Measurements from ENCODE around the gene CRYBG1. TPM values are rescaled to one million over a fixed set of nuclear protein-coding genes. Genes with fewer than 3 reads are reported as not detected.
A peak's percentile ranks its signal among the peaks of the same experiment; 100 is the strongest.

CRYBG1 gene
- total RNA-seq, 1 donor from 2014 or later = 27.9 TPM

GRCh38 chr6:106511288-106512047 is 151.0 kb downstream of the CRYBG1 start:
- peak; percentile 45 to 52 for ATAC-seq
- Histone ChIP-seq H3K27ac (peak overlapping the region; percentile 96), H3K36me3 (no peaks in the 10 kb centered on the region), H3K27me3 (ENCODE audit: low read depth) (peaks cover 5% of the 10 kb centered on the region), H3K9me3 (no peaks in the 10 kb centered on the region), H3K4me3 (peak overlapping the region; percentile 84), H3K4me1 (peaks cover 58% of the 10 kb centered on the region)
- intact Hi-C loops (cut with DNase I) = no loop called here
- peak; percentile 61 for DNase-seq
- no peak for TF ChIP-seq CTCF (IDR thresholded peaks at IDR 0.05)

- intact Hi-C loops (cut with DNase I) = no loop called here
- ATAC-seq (peak; percentile 90 to 91), DNase-seq (peak; percentile 92)
- Histone ChIP-seq H3K4me3 (peak overlapping the region; percentile 84), H3K4me1 (peaks cover 64% of the 10 kb centered on the region), H3K9me3 (no peaks in the 10 kb centered on the region), H3K27me3 (ENCODE audit: low read depth) (peaks cover 2% of the 10 kb centered on the region), H3K36me3 (no peaks in the 10 kb centered on the region), H3K27ac (peak overlapping the region; percentile 96)
- TF ChIP-seq CTCF (IDR thresholded peaks at IDR 0.05) = peak; percentile 51
Observed at GRCh38 chr6:106512048-106512967, 151.8 kb downstream of the CRYBG1 start.

- peaks cover 64% of the 10 kb centered on the region for H3K4me1 ChIP-seq
- intact Hi-C loops (cut with DNase I) = no loop called here
- no peak for ATAC-seq
- peak overlapping the region; percentile 84 for H3K4me3 ChIP-seq
- no peaks in the 10 kb centered on the region for H3K9me3 ChIP-seq
- TF ChIP-seq CTCF (IDR thresholded peaks at IDR 0.05) = no peak
- no peaks in the 10 kb centered on the region for H3K36me3 ChIP-seq
- DNase-seq = no peak
- peak overlapping the region; percentile 96 for H3K27ac ChIP-seq
- H3K27me3 ChIP-seq (ENCODE audit: low read depth) = no peaks in the 10 kb centered on the region
Observed at GRCh38 chr6:106512968-106513574, 152.6 kb downstream of the CRYBG1 start.

- intact Hi-C loops (cut with DNase I) = no loop called here
Observed at GRCh38 chr6:106513808-106514582, 153.5 kb downstream of the CRYBG1 start.

More at GRCh38 chr6:106513808-106514582, 153.5 kb downstream of the CRYBG1 start:
- H3K27me3 ChIP-seq (ENCODE audit: low read depth) = no peaks in the 10 kb centered on the region
- H3K9me3 ChIP-seq = no peaks in the 10 kb centered on the region
- H3K36me3 ChIP-seq = no peaks in the 10 kb centered on the region
- peak overlapping the region; percentile 96 for H3K27ac ChIP-seq
- ATAC-seq (no peak), DNase-seq (no peak)
- no peak for TF ChIP-seq CTCF (IDR thresholded peaks at IDR 0.05)
- peak overlapping the region; percentile 84 for H3K4me3 ChIP-seq
- H3K4me1 ChIP-seq = peaks cover 67% of the 10 kb centered on the region

Measured in lower lobe of right lung (tissue), 2 donors.